GM13977 (cell line): Measurements from ENCODE around the gene RPAP2.

Source experiments
- DNase-seq: peaks from one replicate; pipeline ENCODE4 v3.0.0; 2012; ENCODE audit warnings: low spot score
- in situ Hi-C: fragments of 300-500 bp; cut with MboI; formaldehyde crosslinking; loops from one replicate; pipeline ENCODE4 v1.12.0; 2022; ENCODE audit warnings: low sequenced_read_pairs, low pct_unique_long_range_greater_than_20kb, mixed read lengths, inconsistent platforms; ENCODE audit not compliant: unreplicated experiment
- TF ChIP-seq, protein P1 (sequence below): IDR thresholded peaks from 2 replicates; pipeline ENCODE4 v1.5.1; 2012; ENCODE audit warnings: mild to moderate bottlenecking, control low read depth; ENCODE audit not compliant: insufficient read depth; ENCODE audit errors: extremely low read depth, missing control alignments

The RPAP2 gene

DNA sequence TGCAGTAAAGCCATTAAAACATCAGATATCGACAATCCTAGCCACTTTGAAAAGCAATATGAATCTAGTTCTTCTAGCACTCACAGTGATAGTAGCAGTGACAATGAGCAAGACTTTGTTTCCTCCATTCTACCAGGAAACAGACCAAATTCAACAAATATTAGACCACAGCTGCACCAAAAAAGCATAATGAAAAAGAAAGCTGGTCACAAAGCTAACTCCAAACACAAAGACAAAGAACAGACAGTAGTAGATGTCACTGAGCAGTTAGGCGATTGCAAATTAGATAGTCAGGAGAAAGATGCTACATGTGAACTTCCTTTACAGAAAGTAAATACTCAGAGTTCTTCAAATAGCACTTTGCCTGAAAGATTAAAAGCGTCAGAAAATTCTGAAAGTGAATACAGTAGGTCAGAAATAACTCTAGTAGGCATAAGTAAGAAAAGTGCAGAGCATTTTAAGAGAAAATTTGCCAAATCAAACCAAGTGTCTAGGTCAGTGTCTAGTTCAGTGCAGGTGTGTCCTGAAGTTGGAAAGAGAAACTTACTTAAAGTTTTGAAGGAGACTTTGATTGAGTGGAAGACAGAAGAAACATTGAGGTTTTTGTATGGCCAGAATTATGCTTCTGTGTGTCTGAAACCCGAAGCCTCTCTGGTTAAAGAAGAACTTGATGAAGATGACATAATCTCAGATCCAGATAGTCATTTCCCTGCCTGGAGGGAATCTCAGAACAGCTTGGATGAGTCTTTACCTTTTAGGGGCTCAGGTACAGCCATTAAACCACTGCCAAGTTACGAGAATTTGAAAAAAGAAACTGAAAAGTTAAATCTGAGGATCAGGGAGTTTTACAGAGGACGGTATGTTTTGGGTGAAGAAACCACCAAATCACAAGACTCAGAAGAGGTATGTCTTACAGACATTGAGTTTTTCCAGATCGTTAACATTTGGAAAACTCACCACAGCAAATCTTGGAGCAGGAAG lies 24.9 kb downstream of the RPAP2 start:
- TF ChIP-seq, protein P1, sequence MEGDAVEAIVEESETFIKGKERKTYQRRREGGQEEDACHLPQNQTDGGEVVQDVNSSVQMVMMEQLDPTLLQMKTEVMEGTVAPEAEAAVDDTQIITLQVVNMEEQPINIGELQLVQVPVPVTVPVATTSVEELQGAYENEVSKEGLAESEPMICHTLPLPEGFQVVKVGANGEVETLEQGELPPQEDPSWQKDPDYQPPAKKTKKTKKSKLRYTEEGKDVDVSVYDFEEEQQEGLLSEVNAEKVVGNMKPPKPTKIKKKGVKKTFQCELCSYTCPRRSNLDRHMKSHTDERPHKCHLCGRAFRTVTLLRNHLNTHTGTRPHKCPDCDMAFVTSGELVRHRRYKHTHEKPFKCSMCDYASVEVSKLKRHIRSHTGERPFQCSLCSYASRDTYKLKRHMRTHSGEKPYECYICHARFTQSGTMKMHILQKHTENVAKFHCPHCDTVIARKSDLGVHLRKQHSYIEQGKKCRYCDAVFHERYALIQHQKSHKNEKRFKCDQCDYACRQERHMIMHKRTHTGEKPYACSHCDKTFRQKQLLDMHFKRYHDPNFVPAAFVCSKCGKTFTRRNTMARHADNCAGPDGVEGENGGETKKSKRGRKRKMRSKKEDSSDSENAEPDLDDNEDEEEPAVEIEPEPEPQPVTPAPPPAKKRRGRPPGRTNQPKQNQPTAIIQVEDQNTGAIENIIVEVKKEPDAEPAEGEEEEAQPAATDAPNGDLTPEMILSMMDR = no peak
- in situ Hi-C loops = no loop called here

DNA sequence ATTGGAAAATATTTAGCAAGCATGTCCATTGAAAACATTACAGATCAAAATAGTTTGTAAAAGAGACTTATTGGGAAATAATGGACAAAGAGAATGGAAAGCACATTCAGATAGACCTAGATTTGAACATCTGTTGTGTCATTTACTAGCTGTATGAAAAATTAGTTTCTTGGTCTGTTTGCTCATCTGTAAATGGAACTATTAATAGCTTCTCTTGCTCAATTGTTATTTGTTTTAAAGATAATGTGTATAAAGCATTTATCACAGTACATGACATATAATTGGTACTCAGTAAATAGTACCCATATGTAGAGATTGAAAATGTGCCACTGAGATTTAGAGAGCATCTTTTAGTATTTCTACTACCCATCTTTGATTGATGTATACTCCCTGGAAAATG lies 25.9 kb downstream of the RPAP2 start:
- in situ Hi-C loops = no loop called here
- TF ChIP-seq, protein P1 = no peak
- DNase-seq = no peak

More for the DNA sequence above, 24.9 kb downstream of the RPAP2 start:
- DNase-seq = no peak

DNA sequence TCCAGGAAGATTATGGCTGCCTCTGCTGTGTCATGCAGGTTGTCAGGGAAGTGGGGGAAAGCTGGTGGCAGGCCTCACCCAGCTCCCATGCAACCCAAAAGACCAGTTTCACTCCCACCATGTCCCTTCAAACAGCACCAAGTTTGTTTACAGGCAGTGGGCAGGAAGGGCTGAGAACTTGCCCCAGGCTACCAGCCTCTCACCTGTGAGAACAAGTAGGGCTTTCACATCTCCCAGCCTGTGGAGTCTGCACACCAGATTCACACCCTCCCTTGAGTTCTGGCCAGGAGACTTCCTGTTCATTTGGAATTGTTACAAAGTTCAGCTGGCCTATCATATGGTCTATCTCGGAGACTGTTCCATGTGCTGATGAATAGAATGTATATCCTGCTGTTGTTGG lies 27.8 kb downstream of the RPAP2 start:
- DNase-seq = no peak
- TF ChIP-seq, protein P1 = no peak
- in situ Hi-C loops = no loop called here

DNA sequence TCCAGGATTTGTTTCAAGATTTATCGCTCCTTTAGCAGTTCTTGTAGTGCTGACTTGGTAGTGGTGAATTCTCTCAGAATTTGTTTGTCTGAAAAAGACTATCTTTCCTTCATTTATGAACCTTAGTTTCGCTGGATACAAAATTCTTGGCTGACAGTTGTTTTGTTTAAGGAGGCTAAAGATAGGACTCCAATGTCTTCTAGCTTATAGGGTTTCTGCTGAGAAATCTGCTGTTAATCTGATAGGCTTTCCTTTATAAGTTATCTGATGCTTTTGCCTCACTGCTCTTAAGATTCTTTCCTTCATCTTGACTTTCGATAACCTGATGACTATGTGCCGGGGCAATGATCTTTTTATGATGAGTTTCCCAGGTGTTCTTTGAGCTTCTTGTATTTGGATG lies 28.9 kb downstream of the RPAP2 start:
- in situ Hi-C loops = no loop called here
- TF ChIP-seq, protein P1 = no peak
- no peak for DNase-seq

DNA sequence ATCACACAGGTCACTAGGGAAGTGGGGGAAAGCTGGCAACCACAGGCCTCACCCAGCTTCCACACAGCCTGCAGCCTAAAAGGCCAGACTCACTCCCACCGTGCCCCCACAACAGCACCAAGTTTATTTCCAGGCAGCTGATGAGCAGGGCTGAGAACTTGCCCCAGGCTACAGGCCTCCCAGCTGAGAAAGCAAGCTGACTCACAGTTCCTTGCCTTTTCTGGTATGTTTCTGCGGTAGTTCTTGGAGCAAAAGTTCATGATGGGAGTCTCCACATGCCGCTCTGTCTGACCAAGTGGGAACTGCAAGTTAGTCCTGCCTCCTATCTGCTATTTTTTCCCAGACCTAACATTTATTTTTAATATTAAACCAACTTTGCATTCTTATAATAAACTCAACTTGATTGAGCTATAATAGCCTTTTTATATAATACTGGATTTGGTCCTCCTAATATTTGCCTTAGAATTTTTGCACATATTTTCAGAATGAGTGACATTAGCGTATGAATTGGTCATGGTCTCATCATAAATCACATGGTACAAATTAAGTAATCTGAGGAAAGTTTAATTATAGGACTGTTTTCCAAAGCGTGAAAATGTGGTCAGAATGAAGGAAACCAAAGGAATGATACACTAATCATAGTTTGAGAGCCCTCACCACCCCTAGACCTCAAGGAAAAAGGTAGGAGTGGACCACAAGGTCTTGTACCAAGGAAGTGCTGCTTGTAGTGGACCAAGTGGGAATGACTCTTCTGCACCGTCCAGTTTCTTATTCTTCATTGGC lies 30.7 kb downstream of the RPAP2 start:
- DNase-seq = no peak
- TF ChIP-seq, protein P1 = no peak
- in situ Hi-C loops = no loop called here

DNA sequence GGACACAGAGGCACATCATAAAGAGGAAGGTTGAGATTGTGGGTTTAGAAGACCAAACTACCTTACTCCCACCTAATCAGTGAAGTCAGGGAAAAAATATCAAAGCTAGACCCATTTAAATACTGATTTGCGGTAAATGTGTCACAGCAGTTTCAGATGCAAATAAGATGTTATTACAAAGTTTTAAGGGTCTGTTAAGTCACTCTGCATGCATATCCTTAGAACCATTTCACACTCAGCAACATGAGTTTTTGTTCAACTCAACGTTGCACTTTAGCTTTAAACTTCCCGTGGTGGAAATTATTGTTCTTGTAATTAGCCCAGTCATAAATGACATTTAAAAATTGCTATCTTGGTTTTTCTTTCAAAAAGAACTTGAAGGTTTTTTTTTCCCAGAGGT lies 34.8 kb downstream of the RPAP2 start:
- TF ChIP-seq, protein P1 = no peak
- DNase-seq = no peak
- in situ Hi-C loops = no loop called here
